HK-2 (cell line): Measurements from ENCODE around the gene NQO1.
A peak's percentile ranks its signal among the peaks of the same experiment; 100 is the strongest.
"Not testable (repeated sequence)": the region's sequence is repeated elsewhere in the genome, so short reads cannot be mapped to it uniquely, and the experiment has no call there.

ENCODE experiments used
- DNase-seq: peaks from one replicate; pipeline ENCODE4 v3.0.0-alpha.2; 2018; ENCODE audit not compliant: unreplicated experiment

Gene NQO1

DNA sequence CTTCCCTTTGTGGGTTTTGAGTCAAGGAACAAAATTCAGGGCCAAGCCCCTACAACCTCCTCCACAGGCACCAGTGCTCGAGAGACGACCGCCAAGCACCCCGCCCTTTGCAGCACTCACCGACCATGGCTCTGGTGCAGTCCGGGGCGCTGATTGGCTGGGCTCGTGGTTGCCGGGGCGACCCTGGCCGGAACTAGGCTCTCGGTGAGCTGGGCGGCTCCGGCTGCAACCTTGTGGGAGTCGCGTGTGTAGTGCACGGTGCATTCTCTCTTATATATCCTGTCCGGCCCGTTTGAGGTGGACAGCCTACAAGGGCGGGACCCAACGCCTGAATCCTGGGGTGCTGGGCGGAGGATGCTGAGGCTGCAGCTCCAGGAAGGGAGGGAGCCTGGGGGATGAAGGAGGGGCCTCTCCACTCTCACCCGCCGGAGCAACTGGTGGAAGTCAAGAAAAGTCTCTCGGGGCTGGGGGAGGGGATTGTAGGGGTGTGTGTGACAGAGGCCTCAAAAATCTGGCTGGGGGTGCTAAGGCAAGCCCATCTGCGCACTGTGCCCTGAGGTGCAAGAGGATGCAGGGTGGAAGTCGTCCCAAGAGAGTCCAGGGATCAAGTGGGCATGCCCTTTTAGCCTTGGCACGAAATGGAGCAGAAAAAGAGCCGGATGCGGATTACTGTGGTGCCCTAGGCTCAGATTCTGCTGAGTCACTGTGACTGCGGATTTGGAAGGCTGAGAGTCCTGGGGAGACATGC is at the start of gene NQO1:
Gene NQO1 (minus strand): TSS at position 248 of the 748 bp plus-strand sequence. CDS start 121 bp downstream, at position 127.
- DNase-seq, result peak; percentile 99

DNA sequence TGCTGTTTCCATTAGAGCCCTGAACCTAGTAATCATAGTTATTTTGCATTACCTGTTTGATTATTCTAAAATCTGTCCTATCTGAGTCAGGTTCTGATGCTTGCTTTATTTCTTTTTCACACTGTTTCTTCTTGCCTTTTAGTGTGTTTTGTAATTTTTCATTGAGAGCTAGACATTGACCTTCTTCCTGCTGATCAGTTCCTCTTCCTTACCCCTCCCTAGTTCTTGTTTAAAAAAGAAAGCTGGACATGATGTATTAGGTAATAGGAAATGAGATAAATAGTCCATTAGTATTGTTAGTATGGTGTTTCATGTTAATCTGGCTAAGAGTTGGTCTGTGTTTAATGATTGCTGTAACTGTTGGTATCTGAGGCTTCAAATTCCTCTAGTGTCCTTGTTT is 49.2 kb upstream of the NQO1 start:
- DNase-seq, result no peak

GRCh38 chr16:69773260-69773947 is 47.0 kb upstream of the NQO1 start:
- DNase-seq, result no peak

GRCh38 chr16:69771651-69771967 is 45.2 kb upstream of the NQO1 start:
- no peak for DNase-seq

DNA sequence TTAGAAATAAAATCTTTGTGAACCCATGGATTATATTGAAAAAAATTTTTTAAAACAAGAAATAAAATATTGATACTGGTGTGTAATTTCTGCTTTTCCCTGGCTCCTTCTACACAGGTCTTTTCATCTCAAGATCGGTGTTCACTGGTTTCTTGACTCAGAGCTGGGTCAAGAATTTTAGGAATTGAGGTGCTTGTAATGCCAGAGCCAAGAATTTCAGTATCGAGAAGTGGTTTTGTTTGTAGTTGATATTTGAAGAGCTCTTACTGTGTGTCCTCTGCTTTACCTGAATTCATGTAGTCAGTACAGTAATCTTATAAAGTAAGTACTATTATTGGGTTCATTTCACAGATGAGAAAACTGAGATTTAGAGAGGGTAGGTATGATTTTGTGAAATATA is 43.0 kb upstream of the NQO1 start:
- no peak for DNase-seq

- no peak for DNase-seq
Observed at GRCh38 chr16:69768666-69769065, 42.3 kb upstream of the NQO1 start.

GRCh38 chr16:69767459-69768229 is 41.3 kb upstream of the NQO1 start:
- no peak for DNase-seq

- DNase-seq, result no peak
Observed at GRCh38 chr16:69763599-69763942, 37.2 kb upstream of the NQO1 start.

DNA sequence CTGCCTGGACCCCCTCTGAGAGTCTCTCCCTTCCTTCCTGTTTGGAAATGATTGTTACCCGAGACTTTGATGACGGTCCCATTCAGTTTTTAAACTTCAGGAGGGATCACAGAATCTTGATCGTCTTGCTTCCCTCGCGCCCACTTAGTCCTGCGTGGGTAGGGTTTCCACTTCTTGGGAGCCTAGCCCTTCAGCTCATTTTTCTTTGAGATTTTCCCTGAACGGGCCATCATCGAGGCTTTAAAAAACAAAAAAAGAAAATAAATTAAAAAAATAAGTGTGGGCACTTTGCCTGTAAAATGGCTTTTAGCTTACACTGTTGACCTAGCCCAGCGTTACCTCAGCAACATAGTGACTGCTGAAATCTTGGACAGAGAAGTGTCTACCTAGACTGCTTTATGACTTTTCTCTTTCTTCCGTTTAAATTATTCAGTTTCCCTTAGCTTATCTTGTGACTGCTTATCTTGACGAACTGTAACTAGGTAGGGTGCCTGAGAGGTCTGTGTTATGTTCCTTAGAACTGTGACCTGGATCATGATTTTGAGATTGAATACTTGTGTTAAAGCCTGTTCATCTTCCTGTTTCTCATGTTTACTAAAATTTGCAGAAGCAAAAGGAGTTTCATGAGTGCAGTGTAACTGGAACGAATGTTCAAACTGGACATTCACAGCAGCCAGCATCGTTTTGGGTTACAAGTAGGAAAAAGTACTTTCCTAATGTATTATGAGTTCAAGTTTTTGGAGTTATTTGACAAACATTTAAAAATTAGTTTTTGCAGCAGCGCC is 36.6 kb upstream of the NQO1 start:
- DNase-seq, result no peak

- peak; percentile 83 for DNase-seq
Observed at GRCh38 chr16:69761983-69762813, 35.8 kb upstream of the NQO1 start, which contains the start of gene WWP2. TSS of gene WWP2 (plus strand) at chr16:69762332. CDS start at chr16:69787011, 24,679 bp downstream.

DNA sequence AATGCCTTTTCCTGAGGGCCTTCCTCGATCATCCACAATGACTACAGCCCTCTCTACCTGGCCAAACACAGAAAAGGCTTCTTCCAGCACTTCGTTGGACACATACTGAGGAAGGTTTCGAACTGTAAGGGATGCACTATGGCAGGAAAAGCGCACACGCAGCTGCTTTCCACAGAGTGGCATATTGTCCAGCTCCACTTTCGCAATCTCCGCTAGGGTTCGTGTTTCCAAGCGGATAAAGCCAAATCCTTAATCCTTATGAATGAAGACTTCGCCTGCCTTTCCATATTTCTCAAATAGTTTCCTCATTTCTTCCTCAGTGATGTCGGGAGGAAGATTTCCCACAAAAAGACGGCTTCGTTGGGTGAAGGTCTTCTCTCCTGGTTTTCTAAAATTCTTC is 31.0 kb upstream of the NQO1 start:
- not testable (repeated sequence) for DNase-seq

DNA sequence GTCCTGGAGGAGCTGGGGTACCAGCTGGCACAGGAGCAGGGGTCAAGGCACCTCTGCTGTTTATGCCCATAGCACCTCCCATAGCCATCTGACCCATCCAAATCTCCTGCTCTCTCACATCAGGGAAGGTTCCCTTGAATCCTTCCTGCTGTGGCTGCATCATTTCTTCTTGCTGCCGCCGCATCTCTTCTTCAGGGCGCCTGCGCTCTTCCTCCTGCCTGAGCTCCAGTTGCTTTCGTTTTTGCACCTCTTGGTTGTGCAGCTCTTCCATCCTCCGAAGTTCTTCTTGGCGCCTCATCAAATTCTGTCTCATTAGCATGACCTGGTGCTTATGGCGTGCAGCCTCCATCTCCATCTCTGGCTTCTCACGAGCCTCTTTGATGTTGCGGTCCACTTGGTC is 30.3 kb upstream of the NQO1 start:
- no peak for DNase-seq

- DNase-seq, result peak; percentile 98
Observed at GRCh38 chr16:69754469-69755310, 28.3 kb upstream of the NQO1 start, which contains the start of gene NOB1. TSS of gene NOB1 (minus strand) at chr16:69754926. CDS start at chr16:69754910, 16 bp downstream.

- DNase-seq, result no peak
Observed at GRCh38 chr16:69754143-69754468, 27.7 kb upstream of the NQO1 start.

DNA sequence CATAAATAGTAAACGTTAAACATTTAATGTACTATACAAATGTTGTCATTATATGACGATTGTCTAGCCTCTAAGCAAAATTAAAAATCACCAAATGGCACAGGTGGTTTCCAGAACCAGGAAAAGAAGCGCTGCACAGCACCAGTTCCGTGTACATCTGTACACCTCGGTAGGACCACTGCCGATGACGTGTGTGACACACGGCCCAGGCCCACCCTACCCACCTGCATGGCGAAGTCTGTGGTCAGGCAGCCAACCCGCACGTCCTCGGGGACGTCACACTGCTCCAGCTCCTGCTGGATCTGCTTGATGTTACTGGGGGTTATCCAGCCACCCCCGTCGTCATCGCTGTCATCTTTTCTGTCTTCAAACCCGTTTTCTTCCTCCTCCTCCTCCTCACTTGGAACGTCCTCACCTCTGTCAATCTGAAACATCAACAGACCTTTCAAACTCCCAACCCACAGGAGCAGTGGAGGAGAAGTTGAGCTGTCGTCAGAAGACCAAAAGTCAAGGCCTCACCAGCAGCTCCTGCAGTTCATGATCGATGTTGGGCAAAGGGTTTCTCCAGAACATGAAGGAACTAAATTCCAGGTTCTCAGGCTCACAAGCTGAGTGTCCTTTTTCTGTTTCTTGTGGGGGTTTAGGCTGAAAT is 22.5 kb upstream of the NQO1 start:
- DNase-seq, result no peak

DNA sequence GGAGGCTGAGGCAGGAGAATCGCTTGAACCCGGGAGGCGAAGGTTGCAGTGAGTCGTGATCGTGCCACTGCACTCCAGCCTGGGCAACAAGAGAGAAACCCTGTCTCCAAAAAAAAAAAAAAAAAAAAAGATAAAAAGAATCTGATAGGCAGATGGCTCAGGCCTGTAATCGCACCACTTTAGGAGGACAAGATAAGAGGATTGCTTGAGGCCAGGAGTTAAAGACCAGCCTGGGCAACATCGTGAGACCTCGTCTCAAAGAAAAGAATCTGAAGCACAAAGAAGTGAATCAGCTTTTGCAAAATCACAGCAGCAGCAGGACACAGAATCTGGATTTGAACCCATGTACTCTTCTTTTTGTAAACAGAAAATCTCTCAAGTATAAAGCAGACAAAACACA is 20.8 kb upstream of the NQO1 start:
- DNase-seq, result no peak

- DNase-seq, result no peak
Observed at GRCh38 chr16:69745959-69746358, 19.6 kb upstream of the NQO1 start.

DNA sequence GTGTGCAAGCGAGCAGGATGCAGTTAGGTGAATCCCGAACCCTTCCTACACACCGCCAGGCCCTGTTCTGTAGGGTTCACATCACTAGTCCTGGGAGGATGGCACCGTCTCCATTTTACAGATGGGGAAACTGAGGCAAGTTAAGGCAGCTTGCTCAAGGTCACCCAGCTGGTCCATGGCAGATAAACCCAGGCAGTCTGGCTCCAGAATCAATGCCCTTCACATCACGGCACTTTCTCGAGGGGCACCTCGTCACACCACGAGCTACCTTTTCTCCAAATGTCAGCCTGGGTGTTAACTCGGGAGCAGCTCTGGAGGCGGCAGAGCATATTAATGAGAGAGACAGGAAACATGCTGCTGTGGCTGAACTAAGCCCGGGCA is 18.9 kb upstream of the NQO1 start:
- no peak for DNase-seq

- no peak for DNase-seq
Observed at GRCh38 chr16:69744363-69745231, 18.2 kb upstream of the NQO1 start.
